ENCODE results near the gene MAGEC1. TPM values are rescaled to one million over a fixed set of nuclear protein-coding genes. Genes with fewer than 3 reads are reported as not detected.

MAGEC1 gene
- total RNA-seq, 1 experiment from 2014 or later, result not detected

- Histone ChIP-seq H3K27me3 (no peaks in the 10 kb centered on the region), H3K9me3 (no peaks in the 10 kb centered on the region), H3K36me3 (no peaks in the 10 kb centered on the region), H3K4me3 (no peak overlapping the region)
- DNase-seq, result no peak
Measured at GRCh38 chrX:141958675-141959074, 55.0 kb downstream of the MAGEC1 start.

Other genes starting within 250 kb of the MAGEC1 start
- gene SPANXD, start 205.2 kb upstream of the MAGEC1 start, total RNA-seq (2014; rRNA removed; shearing (Covaris generic); ENCODE audit: low replicate concordance), result not detected in 2 replicates
- gene MAGEC3, start 65.6 kb upstream of the MAGEC1 start, total RNA-seq (2014; rRNA removed; shearing (Covaris generic); ENCODE audit: low replicate concordance), result not detected in 2 replicates